Thyroid gland (tissue), 4 donors: ENCODE measurements around the gene KCNJ15.

Source experiments
- POLR2A ChIP-seq, 2 donors: fragments of 450-650 bp; IDR thresholded peaks; one replicate each; pipeline ENCODE4 v1.6.1; 2017; ENCODE audit warnings: antibody characterized with exemption in 2 of 2, mild to moderate bottlenecking in 2 of 2, moderate library complexity in 1 of 2
- TF ChIP-seq, protein P1 (sequence below), 6 experiments: fragments of 200-600 bp in 3 of 6; fragments of 450-650 bp in 3 of 6; sonication (generic) in 3 of 6; IDR thresholded peaks; one replicate each; pipeline ENCODE4 v1.5.1; 2016 to 2019; ENCODE audit warnings: antibody characterized with exemption in 6 of 6, mild to moderate bottlenecking in 2 of 6, inconsistent platforms in 1 of 6, moderate library complexity in 1 of 6

DNA sequence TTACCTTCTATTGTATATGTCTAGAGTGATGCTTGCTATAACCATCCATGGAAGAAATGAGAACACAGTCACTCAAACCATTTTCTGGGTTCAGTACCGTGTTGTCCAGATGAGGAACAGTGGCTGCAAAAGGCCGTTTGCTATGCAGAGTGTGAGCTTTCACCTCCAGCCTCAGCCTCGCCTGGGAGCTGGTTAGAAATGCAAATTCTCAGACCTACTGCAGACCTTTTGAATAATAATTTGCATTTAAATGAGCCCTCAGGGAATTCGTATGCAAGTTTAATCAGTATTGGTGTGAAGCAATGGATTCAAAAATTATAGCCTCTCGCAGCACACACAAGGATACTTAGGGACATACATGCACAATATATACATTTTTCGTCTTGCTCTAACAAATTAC, 24.1 kb downstream of the KCNJ15 start:
- TF ChIP-seq, protein P1, sequence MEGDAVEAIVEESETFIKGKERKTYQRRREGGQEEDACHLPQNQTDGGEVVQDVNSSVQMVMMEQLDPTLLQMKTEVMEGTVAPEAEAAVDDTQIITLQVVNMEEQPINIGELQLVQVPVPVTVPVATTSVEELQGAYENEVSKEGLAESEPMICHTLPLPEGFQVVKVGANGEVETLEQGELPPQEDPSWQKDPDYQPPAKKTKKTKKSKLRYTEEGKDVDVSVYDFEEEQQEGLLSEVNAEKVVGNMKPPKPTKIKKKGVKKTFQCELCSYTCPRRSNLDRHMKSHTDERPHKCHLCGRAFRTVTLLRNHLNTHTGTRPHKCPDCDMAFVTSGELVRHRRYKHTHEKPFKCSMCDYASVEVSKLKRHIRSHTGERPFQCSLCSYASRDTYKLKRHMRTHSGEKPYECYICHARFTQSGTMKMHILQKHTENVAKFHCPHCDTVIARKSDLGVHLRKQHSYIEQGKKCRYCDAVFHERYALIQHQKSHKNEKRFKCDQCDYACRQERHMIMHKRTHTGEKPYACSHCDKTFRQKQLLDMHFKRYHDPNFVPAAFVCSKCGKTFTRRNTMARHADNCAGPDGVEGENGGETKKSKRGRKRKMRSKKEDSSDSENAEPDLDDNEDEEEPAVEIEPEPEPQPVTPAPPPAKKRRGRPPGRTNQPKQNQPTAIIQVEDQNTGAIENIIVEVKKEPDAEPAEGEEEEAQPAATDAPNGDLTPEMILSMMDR (IDR thresholded peaks at IDR 0.05), result no peak
- no peak for TF ChIP-seq POLR2A (IDR thresholded peaks at IDR 0.05)
